Kidney (tissue), 14 donors: ENCODE data around the gene FGD6. TPM values are rescaled to one million over a fixed set of nuclear protein-coding genes. Genes with fewer than 3 reads are reported as not detected.

Experiments used
- DNase-seq, 5 donors: peaks; one replicate each; pipeline ENCODE4 v3.0.0-alpha.2; 2013 to 2020
- FAIRE-seq: peaks from 2 replicates; lab custom pipeline; 2012; peaks lifted over from hg19 to GRCh38; lab: Jason Lieb, UNC
- H3K27ac ChIP-seq, 2 donors: one replicate each; pipeline ENCODE4 v1.7.0; 2013; ENCODE audit warnings: low read depth in 2 of 2, low read length in 2 of 2, inconsistent platforms in 1 of 2
- H3K27me3 ChIP-seq: one replicate; pipeline ENCODE4 v1.7.1; 2013; ENCODE audit warnings: low read length, inconsistent platforms; ENCODE audit not compliant: control insufficient read depth, insufficient read depth
- H3K36me3 ChIP-seq, 3 donors: one replicate each; pipeline versions ENCODE4 v1.7.0 to v1.7.1; 2013; ENCODE audit warnings: low read length in 3 of 3, control low read depth in 1 of 3, inconsistent platforms in 1 of 3; ENCODE audit not compliant: insufficient read depth in 3 of 3, control insufficient read depth in 2 of 3
- H3K4me1 ChIP-seq, 3 donors: one replicate each; pipeline versions ENCODE4 v1.7.0 to v1.7.1; 2013; ENCODE audit warnings: low read length in 3 of 3, inconsistent platforms in 1 of 3, low read depth in 1 of 3; ENCODE audit not compliant: control insufficient read depth in 2 of 3, insufficient read depth in 2 of 3
- H3K4me3 ChIP-seq, 3 donors: one replicate each; pipeline versions ENCODE4 v1.7.0 to v1.8.1; 2013; ENCODE audit warnings: low read length in 3 of 3, control low read depth in 1 of 3, inconsistent platforms in 1 of 3
- H3K9ac ChIP-seq, 3 donors: one replicate each; pipeline versions ENCODE4 v1.7.0 to v1.7.1; 2013; ENCODE audit warnings: low read length in 3 of 3, control low read depth in 1 of 3, inconsistent platforms in 1 of 3
- H3K9me3 ChIP-seq, 3 donors: one replicate each; pipeline versions ENCODE4 v1.7.0 to v1.7.1; 2013; ENCODE audit warnings: low read length in 3 of 3, control low read depth in 1 of 3, inconsistent platforms in 1 of 3; ENCODE audit not compliant: control insufficient read depth in 2 of 3, insufficient read depth in 1 of 3
- intact Hi-C: fragments of 100-400 bp; cut with DNase I; formaldehyde crosslinking; loops from one replicate; pipeline ENCODE4 v1.11.1; 2022
- polyA plus RNA-seq: library from polyadenylated mRNA; stranded (reverse); fragments of 350-450 nt; fragmentation: Illumina TruSeq; extraction: RNeasy Lipid Tissue Mini Kit (QIAGEN cat#74804); gene quantifications from one replicate; pipeline ENCODE4 v1.2.3, GENCODE V29; 2014; ENCODE audit warnings: low read depth, low replicate concordance; ENCODE audit not compliant: insufficient read depth
- total RNA-seq: library from RNA; stranded (reverse); fragmentation: NEBNext Ultra II Directional; extraction: Animal tissue kit (Norgen Biotek cat#: 25700); gene quantifications from one replicate; pipeline ENCODE4 v1.2.1, GENCODE V29; 2021
- TF ChIP-seq, protein P1 (sequence below): IDR thresholded peaks from 3 replicates; pipeline ENCODE4 v1.5.1; 2012; ENCODE audit warnings: mild to moderate bottlenecking, moderate library complexity, borderline replicate concordance; ENCODE audit not compliant: insufficient read depth; ENCODE audit errors: extremely low read depth
- donor health status: control.
- donor health status: control.
- donor health status: control.
- donor health status: control.
- donor health status: control.
- donor health status: DM: yes; HTN: yes; CAD: no.
- donor health status: Normal renal cell carcinoma (clear cell type).

Gene FGD6
- total and polyA plus RNA-seq, 2 donors from 2014 or later = 1.2 to 19.8 TPM

GRCh38 chr12:95231190-95231589 lies 13.9 kb upstream of the FGD6 start:
- Histone ChIP-seq H3K36me3 (no peaks in the 10 kb centered on the region), H3K9me3 (no peaks in the 10 kb centered on the region), H3K27me3 (no peaks in the 10 kb centered on the region), H3K27ac (no peak overlapping the region), H3K4me1 (peaks cover 0 to 8% (median 0%) of the 10 kb centered on the region in 3 donors), H3K9ac (no peak overlapping the region), H3K4me3 (no peak overlapping the region)
- intact Hi-C loops = no loop called here
- no peak for FAIRE-seq
- TF ChIP-seq, protein P1, sequence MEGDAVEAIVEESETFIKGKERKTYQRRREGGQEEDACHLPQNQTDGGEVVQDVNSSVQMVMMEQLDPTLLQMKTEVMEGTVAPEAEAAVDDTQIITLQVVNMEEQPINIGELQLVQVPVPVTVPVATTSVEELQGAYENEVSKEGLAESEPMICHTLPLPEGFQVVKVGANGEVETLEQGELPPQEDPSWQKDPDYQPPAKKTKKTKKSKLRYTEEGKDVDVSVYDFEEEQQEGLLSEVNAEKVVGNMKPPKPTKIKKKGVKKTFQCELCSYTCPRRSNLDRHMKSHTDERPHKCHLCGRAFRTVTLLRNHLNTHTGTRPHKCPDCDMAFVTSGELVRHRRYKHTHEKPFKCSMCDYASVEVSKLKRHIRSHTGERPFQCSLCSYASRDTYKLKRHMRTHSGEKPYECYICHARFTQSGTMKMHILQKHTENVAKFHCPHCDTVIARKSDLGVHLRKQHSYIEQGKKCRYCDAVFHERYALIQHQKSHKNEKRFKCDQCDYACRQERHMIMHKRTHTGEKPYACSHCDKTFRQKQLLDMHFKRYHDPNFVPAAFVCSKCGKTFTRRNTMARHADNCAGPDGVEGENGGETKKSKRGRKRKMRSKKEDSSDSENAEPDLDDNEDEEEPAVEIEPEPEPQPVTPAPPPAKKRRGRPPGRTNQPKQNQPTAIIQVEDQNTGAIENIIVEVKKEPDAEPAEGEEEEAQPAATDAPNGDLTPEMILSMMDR = no peak
- no peak for DNase-seq

GRCh38 chr12:95230313-95230712 lies 13.0 kb upstream of the FGD6 start:
- FAIRE-seq (no peak), DNase-seq (no peak)
- intact Hi-C loops = no loop called here
- no peaks in the 10 kb centered on the region for H3K9me3 ChIP-seq
- no peak overlapping the region for H3K9ac ChIP-seq
- TF ChIP-seq, protein P1 = no peak
- peaks cover 0 to 8% (median 0%) of the 10 kb centered on the region in 3 donors for H3K4me1 ChIP-seq
- H3K36me3 ChIP-seq = no peaks in the 10 kb centered on the region
- no peak overlapping the region for H3K27ac ChIP-seq
- H3K27me3 ChIP-seq = no peaks in the 10 kb centered on the region
- no peak overlapping the region for H3K4me3 ChIP-seq

GRCh38 chr12:95229636-95230035 lies 12.4 kb upstream of the FGD6 start:
- no peaks in the 10 kb centered on the region for H3K27me3 ChIP-seq
- H3K9me3 ChIP-seq = no peaks in the 10 kb centered on the region
- H3K4me3 ChIP-seq = no peak overlapping the region
- FAIRE-seq = no peak
- no peak for DNase-seq
- intact Hi-C loops = no loop called here
- TF ChIP-seq, protein P1 = no peak
- no peak overlapping the region for H3K9ac ChIP-seq
- peaks cover 0 to 8% (median 2%) of the 10 kb centered on the region in 3 donors for H3K4me1 ChIP-seq
- H3K27ac ChIP-seq = no peak overlapping the region
- no peaks in the 10 kb centered on the region for H3K36me3 ChIP-seq

- Histone ChIP-seq H3K9me3 (no peaks in the 10 kb centered on the region), H3K36me3 (peaks cover 0 to 2% (median 0%) of the 10 kb centered on the region in 3 donors), H3K27ac (no peak overlapping the region), H3K4me1 (peaks cover 0 to 8% (median 5%) of the 10 kb centered on the region in 3 donors), H3K9ac (no peak overlapping the region), H3K27me3 (no peaks in the 10 kb centered on the region), H3K4me3 (no peak overlapping the region)
- FAIRE-seq (no peak), DNase-seq (no peak)
- intact Hi-C loops = no loop called here
- TF ChIP-seq, protein P1 = no peak
These were observed 11.3 kb upstream of the FGD6 start for GRCh38 chr12:95228617-95229016.
